ENCODE measurements around the gene TBL2.
"Not testable (repeated sequence)": the region's sequence is repeated elsewhere in the genome, so short reads cannot be mapped to it uniquely, and the experiment has no call there.

TBL2 gene

GRCh38 chr7:73596191-73597065 lies 18.0 kb upstream of the TBL2 start:
- FAIRE-seq = no peak
- TF ChIP-seq POLR2A (IDR thresholded peaks at IDR 0.05; ENCODE audit: low read depth, low read length) = no peak
- DNase-seq (ENCODE audit: insufficient read length, low spot score) = no peak

- FAIRE-seq = no peak
- TF ChIP-seq POLR2A (IDR thresholded peaks at IDR 0.05; ENCODE audit: low read depth, low read length) = no peak
- no peak for DNase-seq (ENCODE audit: insufficient read length, low spot score)
Measured at GRCh38 chr7:73595358-73595757, 17.0 kb upstream of the TBL2 start.

- FAIRE-seq (no peak), DNase-seq (ENCODE audit: insufficient read length, low spot score) (no peak)
- no peak for TF ChIP-seq POLR2A (IDR thresholded peaks at IDR 0.05; ENCODE audit: low read depth, low read length)
Measured at GRCh38 chr7:73593207-73594045, 15.0 kb upstream of the TBL2 start.

GRCh38 chr7:73586911-73587310 lies 8.5 kb upstream of the TBL2 start:
- DNase-seq (ENCODE audit: insufficient read length, low spot score) (no peak), FAIRE-seq (no peak)
- no peak for TF ChIP-seq POLR2A (IDR thresholded peaks at IDR 0.05; ENCODE audit: low read depth, low read length)

GRCh38 chr7:73585196-73585595 lies 6.8 kb upstream of the TBL2 start:
- TF ChIP-seq POLR2A (IDR thresholded peaks at IDR 0.05; ENCODE audit: low read depth, low read length) = no peak
- DNase-seq (ENCODE audit: insufficient read length, low spot score) (no peak), FAIRE-seq (no peak)

GRCh38 chr7:73582664-73583202 lies 4.4 kb upstream of the TBL2 start:
- DNase-seq (ENCODE audit: insufficient read length, low spot score) (no peak), FAIRE-seq (no peak)
- no peak for TF ChIP-seq POLR2A (IDR thresholded peaks at IDR 0.05; ENCODE audit: low read depth, low read length)

GRCh38 chr7:73581006-73581405 lies 2.6 kb upstream of the TBL2 start:
- not testable (repeated sequence) for FAIRE-seq; DNase-seq (ENCODE audit: insufficient read length, low spot score)

- DNase-seq (ENCODE audit: insufficient read length, low spot score) = no peak
- TF ChIP-seq POLR2A (IDR thresholded peaks at IDR 0.05; ENCODE audit: low read depth, low read length) = no peak
- FAIRE-seq = no peak
Measured at GRCh38 chr7:73577627-73578341, 595 bp downstream of the TBL2 start.

GRCh38 chr7:73573791-73574190 lies 4.6 kb downstream of the TBL2 start:
- FAIRE-seq = no peak
- TF ChIP-seq POLR2A (IDR thresholded peaks at IDR 0.05; ENCODE audit: low read depth, low read length) = no peak
- DNase-seq (ENCODE audit: insufficient read length, low spot score) = no peak

- DNase-seq (ENCODE audit: insufficient read length, low spot score) (no peak), FAIRE-seq (no peak)
- TF ChIP-seq POLR2A (IDR thresholded peaks at IDR 0.05; ENCODE audit: low read depth, low read length) = 0 out of 2 replicates have a peak, but pooled peaks have one; percentile 14
Measured at GRCh38 chr7:73573276-73573675, 5.1 kb downstream of the TBL2 start.

- DNase-seq (ENCODE audit: insufficient read length, low spot score) (no peak), FAIRE-seq (no peak)
- no peak for TF ChIP-seq POLR2A (IDR thresholded peaks at IDR 0.05; ENCODE audit: low read depth, low read length)
Measured at GRCh38 chr7:73572767-73573186, 5.6 kb downstream of the TBL2 start.

- FAIRE-seq = no peak
- no peak for TF ChIP-seq POLR2A (IDR thresholded peaks at IDR 0.05; ENCODE audit: low read depth, low read length)
- DNase-seq (ENCODE audit: insufficient read length, low spot score) = no peak
Measured at GRCh38 chr7:73570977-73571376, 7.4 kb downstream of the TBL2 start.

- DNase-seq (ENCODE audit: insufficient read length, low spot score) (no peak), FAIRE-seq (no peak)
- no peak for TF ChIP-seq POLR2A (IDR thresholded peaks at IDR 0.05; ENCODE audit: low read depth, low read length)
Measured at GRCh38 chr7:73570521-73570920, 7.9 kb downstream of the TBL2 start.
